GM12878 (cell line): ENCODE measurements around the gene GABRQ. TPM values are rescaled to one million over a fixed set of nuclear protein-coding genes. Genes with fewer than 3 reads are reported as not detected.

Experiments used
- ATAC-seq: fragments of 200-7000 bp; cut with Tn5 transposase; 3 replicates; pipeline ENCODE4 v1.9.1; 2020; ENCODE audit warnings: mild to moderate bottlenecking, moderate library complexity
- BruUV-seq: library from RNA; stranded (reverse); fragments of 400-500 nt; replicated peaks from 2 replicates; lab custom pipeline; 2021; lab: Mats Ljungman, UMichigan
- CTCF ChIA-PET: fragments of 300-600 bp; sonication (Branson Sonifier 250); formaldehyde crosslinking; extraction: SDS; loops from one replicate; lab custom pipeline; 2021; ENCODE audit warnings: inconsistent platforms; lab: Yijun Ruan, JAX
- POLR2A ChIA-PET: fragments of 350-600 bp; formaldehyde crosslinking; extraction: SDS; loops from one replicate; lab custom pipeline; 2021; ENCODE audit warnings: inconsistent platforms; lab: Charles Lee
- RAD21 ChIA-PET: fragments of 300-600 bp; sonication (Branson Sonifier 250); formaldehyde crosslinking; loops from one replicate; lab custom pipeline; 2023; ENCODE audit warnings: antibody characterized with exemption; ENCODE audit not compliant: unreplicated experiment; lab: Charles Lee
- SMC1A ChIA-PET: fragments of 300-600 bp; sonication (Branson Sonifier 250); formaldehyde crosslinking; loops from one replicate; lab custom pipeline; 2023; ENCODE audit not compliant: unreplicated experiment, uncharacterized antibody; lab: Charles Lee
- DNase-seq: peaks from one replicate; pipeline ENCODE4 v3.0.0-alpha.2; 2011; ENCODE audit warnings: low read depth, low spot score
- FAIRE-seq: peaks from 3 replicates; lab custom pipeline; 2011; peaks lifted over from hg19 to GRCh38; lab: Jason Lieb, UNC
- H2AFZ ChIP-seq: 2 replicates; pipeline ENCODE4 v1.6.0; 2011; ENCODE audit warnings: low read depth, low read length, control low read depth; ENCODE audit not compliant: control insufficient read depth
- H3K27ac ChIP-seq: 2 replicates; pipeline ENCODE4 v1.5.1; 2011; ENCODE audit warnings: control low read depth; ENCODE audit not compliant: control insufficient read depth, insufficient read depth
- H3K27me3 ChIP-seq, 2 experiments: replicated peaks in 1 of 2; 2 replicates each; pipeline versions ENCODE4 v1.6.0 to v1.6.1; 2011; ENCODE audit warnings: low read length in 1 of 2; ENCODE audit not compliant: control insufficient read depth in 2 of 2, insufficient read depth in 2 of 2
- H3K36me3 ChIP-seq, 2 experiments: 2 replicates each; pipeline ENCODE4 v1.5.1; 2011; ENCODE audit warnings: low read length in 1 of 2; ENCODE audit not compliant: control insufficient read depth in 2 of 2, insufficient read depth in 2 of 2
- H3K4me1 ChIP-seq: 2 replicates; pipeline ENCODE4 v1.6.1; 2011; ENCODE audit warnings: mild to moderate bottlenecking, low read length, moderate library complexity, mixed read lengths; ENCODE audit not compliant: control insufficient read depth, insufficient read depth
- H3K4me2 ChIP-seq: 2 replicates; pipeline ENCODE4 v1.6.0; 2011; ENCODE audit warnings: control low read depth; ENCODE audit not compliant: control insufficient read depth, insufficient read depth
- H3K4me3 ChIP-seq: fragments of 200-600 bp; sonication (generic); 2 replicates; pipeline ENCODE4 v1.5.1; 2016
- H3K79me2 ChIP-seq: 2 replicates; pipeline ENCODE4 v1.6.0; 2011; ENCODE audit warnings: low read length; ENCODE audit not compliant: control insufficient read depth, insufficient read depth
- H3K9ac ChIP-seq: 2 replicates; pipeline ENCODE4 v1.8.0; 2011; ENCODE audit warnings: low read length, control low read depth, mixed read lengths; ENCODE audit not compliant: control insufficient read depth, insufficient read depth
- H3K9me3 ChIP-seq: replicated peaks from 3 replicates; pipeline ENCODE4 v1.5.1; 2011; ENCODE audit warnings: mild to moderate bottlenecking, low read length; ENCODE audit not compliant: control insufficient read depth, insufficient read depth
- H4K20me1 ChIP-seq: 2 replicates; pipeline ENCODE4 v1.6.0; 2011; ENCODE audit not compliant: control insufficient read depth, insufficient read depth
- CBX5 ChIP-seq: sonication (generic); IDR thresholded peaks from 2 replicates; pipeline ENCODE4 v1.6.1; 2016; ENCODE audit warnings: low read depth, moderate library complexity, mild to moderate bottlenecking, inconsistent platforms
- HDAC2 ChIP-seq: fragments of 200-600 bp; sonication (generic); IDR thresholded peaks from 2 replicates; pipeline ENCODE4 v1.6.1; 2017
- RCOR1 ChIP-seq: conservative IDR thresholded peaks from 2 replicates; pipeline ENCODE4 v1.6.1; 2012; ENCODE audit warnings: low read depth, low read length, improper control_type of control experiment
- RFX5 ChIP-seq: IDR thresholded peaks from 2 replicates; pipeline ENCODE4 v1.6.1; 2011; ENCODE audit warnings: low read depth, low read length, improper control_type of control experiment
- SUZ12 ChIP-seq: fragments of 200-600 bp; sonication (generic); IDR thresholded peaks from one replicate; pipeline ENCODE4 v1.6.1; 2018; ENCODE audit warnings: antibody characterized with exemption, mild to moderate bottlenecking; ENCODE audit not compliant: unreplicated experiment
- ZBTB33 ChIP-seq: fragments of 450-650 bp; IDR thresholded peaks from 2 replicates; pipeline ENCODE4 v1.6.1; 2017; ENCODE audit warnings: mild to moderate bottlenecking
- ZNF207 ChIP-seq: fragments of 450-650 bp; IDR thresholded peaks from 2 replicates; pipeline ENCODE4 v1.6.1; 2014; ENCODE audit warnings: antibody characterized with exemption, mild to moderate bottlenecking, borderline replicate concordance
- WGBS: methylation state at CpG from one replicate; pipeline ENCODE4 v1.1.6; 2016; ENCODE audit warnings: low lambda C conversion rate; ENCODE audit not compliant: insufficient replicate concordance, insufficient coverage; ENCODE audit errors: missing lambda C conversion rate; 5-methylcytosine and 5-hydroxymethylcytosine counted together
- in situ Hi-C: fragments of 300-500 bp; cut with MboI; formaldehyde crosslinking; loops from 9 replicates; pipeline ENCODE4 v1.14.3; 2018; ENCODE audit warnings: mixed read lengths
- intact Hi-C: fragments of 100-400 bp; cut with micrococcal nuclease; formaldehyde crosslinking; loops from one replicate; pipeline ENCODE4 v1.14.2; 2022; ENCODE audit not compliant: unreplicated experiment
- polyA plus RNA-seq, 11 experiments: library from polyadenylated mRNA; depleted of rRNA in 4 of 11; unstranded in 6 of 11; stranded (reverse) in 5 of 11; fragments of >200 nt; fragmentation: Nextera tagmentation in 4 of 11; fragmentation: Illumina TruSeq in 1 of 11; extraction: Ambion mirVana in 4 of 11; extraction: Trizol in 1 of 11; gene quantifications; 1 replicate in 1 of 11; 2 replicates in 10 of 11; pipeline versions ENCODE4 v1.2.1 to v1.2.3, GENCODE V29; 2011 to 2016; ENCODE audit warnings: inconsistent platforms in 2 of 11, missing spikeins in 2 of 11, low read depth in 1 of 11
- total RNA-seq, 4 experiments: library from RNA; depleted of rRNA in 3 of 4; stranded (reverse); fragments of >200 nt in 3 of 4; fragmentation: Illumina TruSeq in 1 of 4; extraction: Trizol in 1 of 4; gene quantifications; 2 replicates each; pipeline versions ENCODE4 v1.2.1 to v1.2.3, GENCODE V29; 2013 to 2021

The GABRQ gene
- total and polyA plus RNA-seq, 10 of the 15 experiments (the other 5 are each of a cell fraction or from before 2014, with no cell fraction given), result 0.04 TPM; not detected in 9

- intact Hi-C loops, result loop anchor here (1.0 kb wide), 1 partner anchor 174 kb away; no protein-coding TSS in a partner anchor
- 30% methylated on average over 11 of the region's 11 CpGs for WGBS
Measured at GRCh38 chrX:152642931-152643564, 5.4 kb downstream of the GABRQ start.

More at GRCh38 chrX:152642931-152643564, 5.4 kb downstream of the GABRQ start:
- Histone ChIP-seq H3K79me2 (no peaks in the 10 kb centered on the region), H3K27me3 (no peaks in the 10 kb centered on the region), H3K9ac (no peak overlapping the region), H2AFZ (no peak overlapping the region), H3K27ac (no peak overlapping the region), H3K9me3 (no peaks in the 10 kb centered on the region), H3K36me3 (no peaks in the 10 kb centered on the region), H3K4me3 (no peak overlapping the region), H3K4me1 (no peaks in the 10 kb centered on the region; the same call in 1 of the 2 replicates), H4K20me1 (no peaks in the 10 kb centered on the region), H3K4me2 (no peak overlapping the region)
- RAD21 ChIA-PET, result interaction anchor here (0.9 to 3.4 kb wide), 4 partner anchors 11 to 178 kb away, joined by 3 to 20 read pairs (median 9); no protein-coding TSS in a partner anchor
- POLR2A ChIA-PET, result no interaction called here
- TF ChIP-seq ZBTB33 (no peak), HDAC2 (no peak), RFX5 (no peak), SUZ12 (no peak), RCOR1 (no peak), CBX5 (no peak), ZNF207 (no peak)
- DNase-seq (no peak), FAIRE-seq (no peak), ATAC-seq (no peak)
- in situ Hi-C loops, result loop anchor here (5.0 to 25.0 kb wide), 2 partner anchors 169 to 891 kb away; no protein-coding TSS in a partner anchor
- SMC1A ChIA-PET, result interaction anchor here (0.8 to 1.4 kb wide), 3 partner anchors 171 to 178 kb away, joined by 3 to 6 read pairs (median 4); no protein-coding TSS in a partner anchor
- CTCF ChIA-PET, result interaction anchor here (1.2 to 4.1 kb wide), 5 partner anchors 10 to 283 kb away, joined by 3 to 26 read pairs (median 16); no protein-coding TSS in a partner anchor
- BruUV-seq, result no TSS peak
